C4-2B (cell line): ENCODE results near the gene PPP4R3A.

ENCODE experiments used
- ZFX ChIP-seq: fragments of 450-650 bp; IDR thresholded peaks from 2 replicates; pipeline ENCODE4 v1.6.1; 2017
- TF ChIP-seq, protein P1 (sequence below): fragments of 450-650 bp; conservative IDR thresholded peaks from 2 replicates; pipeline ENCODE4 v1.5.1; 2017; ENCODE audit warnings: mild to moderate bottlenecking

DNA sequence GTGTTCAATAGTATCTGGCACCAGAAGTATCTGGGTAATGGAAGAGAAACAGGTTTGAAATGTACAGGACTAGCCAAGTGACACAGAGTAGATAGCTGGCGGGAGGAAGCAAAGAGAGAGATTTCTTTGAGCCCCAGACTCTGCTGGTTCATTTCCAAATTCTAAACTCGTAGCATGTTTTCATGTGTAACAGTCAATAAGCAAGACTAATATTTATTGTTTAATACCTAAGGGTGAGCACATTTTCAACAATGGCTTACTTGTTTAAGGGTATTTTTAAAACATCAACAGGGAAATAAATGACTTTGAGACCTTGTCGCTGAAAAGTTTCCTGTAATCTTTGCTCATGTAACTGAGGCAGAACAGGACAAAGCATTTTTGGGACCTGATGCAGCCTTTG is 80.7 kb downstream of the PPP4R3A start:
- TF ChIP-seq, protein P1, sequence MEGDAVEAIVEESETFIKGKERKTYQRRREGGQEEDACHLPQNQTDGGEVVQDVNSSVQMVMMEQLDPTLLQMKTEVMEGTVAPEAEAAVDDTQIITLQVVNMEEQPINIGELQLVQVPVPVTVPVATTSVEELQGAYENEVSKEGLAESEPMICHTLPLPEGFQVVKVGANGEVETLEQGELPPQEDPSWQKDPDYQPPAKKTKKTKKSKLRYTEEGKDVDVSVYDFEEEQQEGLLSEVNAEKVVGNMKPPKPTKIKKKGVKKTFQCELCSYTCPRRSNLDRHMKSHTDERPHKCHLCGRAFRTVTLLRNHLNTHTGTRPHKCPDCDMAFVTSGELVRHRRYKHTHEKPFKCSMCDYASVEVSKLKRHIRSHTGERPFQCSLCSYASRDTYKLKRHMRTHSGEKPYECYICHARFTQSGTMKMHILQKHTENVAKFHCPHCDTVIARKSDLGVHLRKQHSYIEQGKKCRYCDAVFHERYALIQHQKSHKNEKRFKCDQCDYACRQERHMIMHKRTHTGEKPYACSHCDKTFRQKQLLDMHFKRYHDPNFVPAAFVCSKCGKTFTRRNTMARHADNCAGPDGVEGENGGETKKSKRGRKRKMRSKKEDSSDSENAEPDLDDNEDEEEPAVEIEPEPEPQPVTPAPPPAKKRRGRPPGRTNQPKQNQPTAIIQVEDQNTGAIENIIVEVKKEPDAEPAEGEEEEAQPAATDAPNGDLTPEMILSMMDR = no peak
- no peak for TF ChIP-seq ZFX
